Astrocyte of the spinal cord (primary cell): Measurements from ENCODE around the gene DPH7.
"Not testable (repeated sequence)": the region's sequence is repeated elsewhere in the genome, so short reads cannot be mapped to it uniquely, and the experiment has no call there.

Experiments used
- DNase-seq: peaks from one replicate; pipeline ENCODE4 v3.0.0; 2011; ENCODE audit warnings: low read depth, low spot score
- H3K4me3 ChIP-seq: 2 replicates; pipeline ENCODE4 v1.5.1; 2011; ENCODE audit warnings: low read depth, mild to moderate bottlenecking, low read length, moderate library complexity
- in situ Hi-C: cut with HindIII; loops from 2 replicates; pipeline ENCODE4 v1.10.0; 2017; ENCODE audit warnings: low sequenced_read_pairs
- TF ChIP-seq, protein P1 (sequence below): IDR thresholded peaks from 2 replicates; pipeline ENCODE4 v1.5.1; 2012; ENCODE audit warnings: low read depth, mild to moderate bottlenecking, low read length, inconsistent platforms

Gene DPH7

GRCh38 chr9:137516144-137516917, 62.4 kb downstream of the DPH7 start:
- H3K4me3 ChIP-seq, result no peak overlapping the region
- in situ Hi-C loops, result no loop called here
- no peak for DNase-seq
- TF ChIP-seq, protein P1, sequence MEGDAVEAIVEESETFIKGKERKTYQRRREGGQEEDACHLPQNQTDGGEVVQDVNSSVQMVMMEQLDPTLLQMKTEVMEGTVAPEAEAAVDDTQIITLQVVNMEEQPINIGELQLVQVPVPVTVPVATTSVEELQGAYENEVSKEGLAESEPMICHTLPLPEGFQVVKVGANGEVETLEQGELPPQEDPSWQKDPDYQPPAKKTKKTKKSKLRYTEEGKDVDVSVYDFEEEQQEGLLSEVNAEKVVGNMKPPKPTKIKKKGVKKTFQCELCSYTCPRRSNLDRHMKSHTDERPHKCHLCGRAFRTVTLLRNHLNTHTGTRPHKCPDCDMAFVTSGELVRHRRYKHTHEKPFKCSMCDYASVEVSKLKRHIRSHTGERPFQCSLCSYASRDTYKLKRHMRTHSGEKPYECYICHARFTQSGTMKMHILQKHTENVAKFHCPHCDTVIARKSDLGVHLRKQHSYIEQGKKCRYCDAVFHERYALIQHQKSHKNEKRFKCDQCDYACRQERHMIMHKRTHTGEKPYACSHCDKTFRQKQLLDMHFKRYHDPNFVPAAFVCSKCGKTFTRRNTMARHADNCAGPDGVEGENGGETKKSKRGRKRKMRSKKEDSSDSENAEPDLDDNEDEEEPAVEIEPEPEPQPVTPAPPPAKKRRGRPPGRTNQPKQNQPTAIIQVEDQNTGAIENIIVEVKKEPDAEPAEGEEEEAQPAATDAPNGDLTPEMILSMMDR, result no peak

GRCh38 chr9:137515338-137515724, 63.4 kb downstream of the DPH7 start:
- in situ Hi-C loops, result no loop called here
- H3K4me3 ChIP-seq, result no peak overlapping the region
- no peak for DNase-seq
- TF ChIP-seq, protein P1, result no peak

DNA sequence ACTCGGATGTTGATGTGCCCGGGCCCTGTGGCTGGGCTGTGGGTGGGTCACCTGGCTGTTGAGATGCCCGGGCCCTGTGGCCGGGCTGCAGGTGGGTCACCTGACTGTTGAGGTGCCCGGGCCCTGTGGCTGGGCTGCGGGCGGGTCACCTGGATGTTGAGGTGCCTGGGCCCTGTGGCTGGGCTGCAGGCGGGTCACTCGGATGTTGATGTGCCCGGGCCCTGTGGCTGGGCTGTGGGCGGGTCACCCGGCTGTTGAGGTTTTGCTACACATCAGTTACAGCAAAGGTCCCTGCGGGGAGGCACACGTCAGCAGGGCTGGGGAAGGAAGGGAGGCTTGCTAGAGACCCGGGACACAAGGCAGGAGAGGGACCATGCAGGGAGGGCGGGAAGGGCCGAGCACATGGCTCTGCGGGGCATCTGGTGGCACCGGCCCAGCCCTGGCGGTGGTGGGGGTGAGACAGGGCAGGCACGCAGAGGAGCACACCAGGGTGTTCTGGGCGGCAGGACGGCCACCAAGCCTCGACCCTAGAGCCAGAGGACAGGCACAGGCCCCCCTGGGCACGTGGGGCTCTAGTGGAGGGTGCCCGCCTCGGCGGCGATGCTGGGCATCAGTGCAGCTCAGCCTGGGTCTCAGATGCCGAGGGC, 63.9 kb downstream of the DPH7 start:
- in situ Hi-C loops, result no loop called here
- DNase-seq, result no peak
- H3K4me3 ChIP-seq, result no peak overlapping the region
- TF ChIP-seq, protein P1, result no peak

- H3K4me3 ChIP-seq, DNase-seq, in situ Hi-C loops: not testable (repeated sequence)
Measured at GRCh38 chr9:137513801-137514570, 64.7 kb downstream of the DPH7 start.

DNA sequence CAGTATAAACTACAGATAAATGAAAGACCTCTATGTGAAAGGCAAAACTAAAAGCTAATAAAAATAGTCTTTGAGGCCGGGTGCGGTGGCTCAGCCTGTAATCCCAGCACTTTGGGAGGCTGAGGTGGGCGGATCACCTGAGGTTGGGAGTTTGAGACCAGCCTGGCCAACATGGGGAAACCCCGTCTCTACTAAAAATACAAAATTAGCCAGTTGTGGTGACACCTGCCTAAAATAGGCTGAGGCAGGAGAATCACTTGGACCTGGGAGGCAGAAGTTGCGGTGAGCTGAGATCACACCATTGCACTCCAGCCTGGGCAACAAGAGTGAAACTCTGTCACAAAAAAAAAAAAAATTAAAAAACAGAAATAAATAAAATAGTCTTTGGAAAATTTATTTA, 65.6 kb downstream of the DPH7 start:
- H3K4me3 ChIP-seq, in situ Hi-C loops, DNase-seq: not testable (repeated sequence)

- DNase-seq, result no peak
- TF ChIP-seq, protein P1, result no peak
- no peak overlapping the region for H3K4me3 ChIP-seq
- in situ Hi-C loops, result no loop called here
Measured at GRCh38 chr9:137511758-137512463, 66.8 kb downstream of the DPH7 start.

DNA sequence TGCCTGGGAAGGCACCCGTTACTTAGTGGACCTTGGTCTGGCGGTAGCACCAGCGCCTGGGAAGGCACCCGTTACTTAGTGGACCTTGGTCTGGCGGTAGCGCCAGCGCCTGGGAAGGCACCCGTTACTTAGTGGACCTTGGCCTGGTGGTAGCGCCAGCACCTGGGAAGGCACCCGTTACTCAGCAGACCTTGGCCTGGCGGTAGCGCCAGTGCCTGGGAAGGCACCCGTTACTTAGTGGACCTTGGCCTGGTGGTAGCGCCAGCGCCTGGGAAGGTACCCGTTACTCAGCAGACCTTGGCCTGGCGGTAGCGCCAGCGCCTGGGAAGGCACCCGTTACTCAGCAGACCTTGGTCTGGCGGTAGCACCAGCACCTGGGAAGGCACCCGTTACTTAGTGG, 67.6 kb downstream of the DPH7 start:
- DNase-seq, H3K4me3 ChIP-seq, in situ Hi-C loops: not testable (repeated sequence)
